ENCODE measurements around the gene ZSWIM1. TPM values are rescaled to one million over a fixed set of nuclear protein-coding genes. Genes with fewer than 3 reads are reported as not detected.
"Not testable (repeated sequence)": the region's sequence is repeated elsewhere in the genome, so short reads cannot be mapped to it uniquely, and the experiment has no call there.

The ZSWIM1 gene
- total and polyA plus RNA-seq, 3 experiments from 2014 or later = 2.1 to 12.3 (median 12.3) TPM

DNA sequence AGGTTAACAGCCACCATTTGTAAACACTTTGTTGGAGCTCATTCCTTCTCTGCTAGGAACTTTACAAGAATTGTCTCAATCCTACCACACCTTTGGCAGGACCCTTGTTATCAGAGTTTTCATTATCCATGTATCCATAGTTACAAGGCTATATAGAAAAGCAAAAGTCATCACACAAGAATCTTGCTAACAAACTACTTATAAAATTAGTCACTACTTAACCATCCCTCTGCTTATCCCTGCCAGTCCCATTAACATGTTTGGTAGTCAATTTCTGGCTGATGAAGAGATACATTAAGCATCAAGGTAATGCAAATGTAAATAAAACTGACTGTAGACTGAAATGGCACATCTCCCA, 13.2 kb upstream of the ZSWIM1 start:
- no peak for DNase-seq
- no peaks in the 10 kb centered on the region for H3K9me3 Mint-ChIP-seq
- no peaks in the 10 kb centered on the region for H3K27me3 Mint-ChIP-seq
- H3K4me1 ChIP-seq (ENCODE audit: insufficient read depth, low read length) = no peaks in the 10 kb centered on the region
- POLR2A ChIA-PET = interaction anchor here (0.8 kb wide), 1 partner anchor 12 kb away, joined by 3 read pairs; no protein-coding TSS in a partner anchor
- no peaks in the 10 kb centered on the region for H3K9me3 ChIP-seq (ENCODE audit: low read length)
- H3K4me3 Mint-ChIP-seq = no peak overlapping the region
- no peaks in the 10 kb centered on the region for H3K36me3 ChIP-seq (ENCODE audit: insufficient read depth, low read length)
- H3K36me3 Mint-ChIP-seq = peaks cover 0 to 8% (median 7%) of the 10 kb centered on the region in 3 donors
- no peak overlapping the region for H3K27ac ChIP-seq (ENCODE audit: low read depth, low read length)
- H3K27me3 ChIP-seq (ENCODE audit: insufficient read depth, low read length, poor library complexity, severe bottlenecking) = no peaks in the 10 kb centered on the region
- no peak overlapping the region for H3K4me3 ChIP-seq (ENCODE audit: low read length)
- CTCF ChIA-PET = interaction anchor here (1.0 to 1.1 kb wide), 2 partner anchors 25 to 43 kb away, joined by 3 to 4 read pairs; no protein-coding TSS in a partner anchor
- H3K4me1 Mint-ChIP-seq = no peaks in the 10 kb centered on the region
- H3K27ac Mint-ChIP-seq = no peak overlapping the region

DNA sequence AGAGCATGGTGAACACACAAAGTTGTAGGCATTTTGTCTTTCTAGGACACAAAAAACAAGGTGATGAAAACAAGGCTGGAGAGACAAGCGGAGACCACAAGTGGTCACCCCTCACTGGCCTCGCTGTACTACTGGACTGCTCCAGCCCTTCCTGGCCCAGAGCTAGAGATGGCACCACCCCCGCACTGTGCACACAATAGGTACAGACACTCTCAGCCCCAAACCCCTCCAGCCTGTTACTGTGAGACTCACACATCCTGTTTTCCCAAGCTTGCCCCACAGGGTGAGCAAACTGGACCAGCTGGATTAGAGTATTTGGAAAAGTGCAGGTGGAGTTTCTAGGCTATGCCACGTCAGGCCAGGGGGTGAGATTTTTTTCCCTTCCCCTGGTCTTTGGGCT, 8.4 kb upstream of the ZSWIM1 start:
- Mint-ChIP-seq H3K36me3 (peaks cover 0 to 20% (median 3%) of the 10 kb centered on the region in 3 donors), H3K4me1 (no peaks in the 10 kb centered on the region), H3K27ac (no peak overlapping the region), H3K27me3 (no peaks in the 10 kb centered on the region), H3K9me3 (no peaks in the 10 kb centered on the region), H3K4me3 (no peak overlapping the region)
- Histone ChIP-seq H3K4me1 (ENCODE audit: insufficient read depth, low read length) (no peaks in the 10 kb centered on the region), H3K27me3 (ENCODE audit: insufficient read depth, low read length, poor library complexity, severe bottlenecking) (no peaks in the 10 kb centered on the region), H3K36me3 (ENCODE audit: insufficient read depth, low read length) (peaks cover 3% of the 10 kb centered on the region), H3K27ac (ENCODE audit: low read depth, low read length) (no peak overlapping the region), H3K4me3 (ENCODE audit: low read length) (no peak overlapping the region), H3K9me3 (ENCODE audit: low read length) (no peaks in the 10 kb centered on the region)
- POLR2A ChIA-PET = interaction anchor here (1.0 kb wide), 1 partner anchor 8 kb away, joined by 4 read pairs; the partner anchor contains the start of gene ZSWIM1
- CTCF ChIA-PET = interaction anchor here (1.3 kb wide), 1 partner anchor 19 kb away, joined by 4 read pairs; the partner anchor contains the start of genes CTSA and NEURL2
- no peak for DNase-seq

DNA sequence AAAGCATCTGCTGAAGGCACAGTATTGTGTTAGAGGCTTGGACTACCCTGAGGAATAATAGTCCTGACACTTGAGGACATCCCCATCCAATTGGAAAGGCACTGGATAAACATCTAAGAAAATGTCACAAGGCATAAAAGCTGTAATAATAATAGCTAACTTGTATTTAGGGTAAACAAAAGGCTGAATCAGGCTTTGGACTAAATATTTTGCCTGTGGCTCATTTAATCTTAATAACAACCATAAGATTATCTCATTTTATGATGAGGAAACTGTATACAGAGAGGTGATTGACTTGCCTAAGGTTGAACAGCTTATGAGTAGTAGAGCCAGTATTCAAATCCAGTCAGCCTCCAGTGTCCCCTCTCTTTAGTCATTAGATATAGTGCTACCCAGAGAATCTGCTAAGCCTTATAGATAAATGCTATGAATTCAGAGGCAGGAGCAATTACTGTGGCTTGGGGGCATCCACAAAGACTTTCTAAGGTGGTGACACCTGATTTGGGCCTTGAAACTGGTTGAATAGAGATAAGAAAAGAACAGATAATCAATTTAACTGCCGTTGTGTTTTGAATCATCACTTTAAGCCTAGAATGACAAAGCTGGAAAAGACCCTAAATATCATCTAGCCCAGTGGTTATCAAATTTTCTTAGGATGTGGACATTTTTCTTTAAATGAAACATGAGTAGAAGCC, 7.5 kb upstream of the ZSWIM1 start:
- H3K27ac Mint-ChIP-seq = no peak overlapping the region
- no peak overlapping the region for H3K4me3 Mint-ChIP-seq
- ChIA-PET POLR2A (no interaction called here), CTCF (no interaction called here)
- peaks cover 0 to 22% (median 3%) of the 10 kb centered on the region in 3 donors for H3K36me3 Mint-ChIP-seq
- no peaks in the 10 kb centered on the region for H3K27me3 Mint-ChIP-seq
- no peaks in the 10 kb centered on the region for H3K4me1 Mint-ChIP-seq
- H3K4me3 ChIP-seq (ENCODE audit: low read length) = no peak overlapping the region
- no peaks in the 10 kb centered on the region for H3K9me3 ChIP-seq (ENCODE audit: low read length)
- DNase-seq = no peak
- H3K27ac ChIP-seq (ENCODE audit: low read depth, low read length) = no peak overlapping the region
- H3K9me3 Mint-ChIP-seq = no peaks in the 10 kb centered on the region
- no peaks in the 10 kb centered on the region for H3K27me3 ChIP-seq (ENCODE audit: insufficient read depth, low read length, poor library complexity, severe bottlenecking)
- no peaks in the 10 kb centered on the region for H3K4me1 ChIP-seq (ENCODE audit: insufficient read depth, low read length)
- peaks cover 8% of the 10 kb centered on the region for H3K36me3 ChIP-seq (ENCODE audit: insufficient read depth, low read length)

DNA sequence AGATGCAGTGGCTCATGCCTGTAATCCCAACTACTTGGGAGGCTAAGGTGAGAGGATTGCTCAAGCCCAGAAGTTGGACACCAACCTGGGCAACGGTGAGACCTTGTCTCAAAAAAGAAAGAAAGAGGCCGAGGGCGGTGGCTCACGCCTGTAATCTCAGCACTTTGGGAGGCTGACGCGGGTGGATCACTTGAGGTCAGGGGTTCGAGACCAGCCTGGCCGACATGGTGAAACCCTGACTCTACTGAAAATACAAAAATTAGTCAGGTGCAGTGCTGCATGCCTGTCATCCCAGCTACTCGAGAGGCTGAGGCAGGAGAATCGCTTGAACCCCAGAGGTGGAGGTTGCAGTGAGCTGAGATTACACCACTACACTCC, 6.9 kb upstream of the ZSWIM1 start:
- H3K27ac ChIP-seq (ENCODE audit: low read depth, low read length); H3K4me3 Mint-ChIP-seq; H3K4me3 ChIP-seq (ENCODE audit: low read length); POLR2A ChIA-PET; H3K4me1 Mint-ChIP-seq; CTCF ChIA-PET; H3K27me3 Mint-ChIP-seq; H3K36me3 ChIP-seq (ENCODE audit: insufficient read depth, low read length); H3K9me3 ChIP-seq (ENCODE audit: low read length); H3K27ac Mint-ChIP-seq; H3K27me3 ChIP-seq (ENCODE audit: insufficient read depth, low read length, poor library complexity, severe bottlenecking); DNase-seq; H3K9me3 Mint-ChIP-seq; H3K4me1 ChIP-seq (ENCODE audit: insufficient read depth, low read length): not testable (repeated sequence)
- H3K36me3 Mint-ChIP-seq = peaks cover 0 to 24% (median 3%) of the 10 kb centered on the region in 3 donors

DNA sequence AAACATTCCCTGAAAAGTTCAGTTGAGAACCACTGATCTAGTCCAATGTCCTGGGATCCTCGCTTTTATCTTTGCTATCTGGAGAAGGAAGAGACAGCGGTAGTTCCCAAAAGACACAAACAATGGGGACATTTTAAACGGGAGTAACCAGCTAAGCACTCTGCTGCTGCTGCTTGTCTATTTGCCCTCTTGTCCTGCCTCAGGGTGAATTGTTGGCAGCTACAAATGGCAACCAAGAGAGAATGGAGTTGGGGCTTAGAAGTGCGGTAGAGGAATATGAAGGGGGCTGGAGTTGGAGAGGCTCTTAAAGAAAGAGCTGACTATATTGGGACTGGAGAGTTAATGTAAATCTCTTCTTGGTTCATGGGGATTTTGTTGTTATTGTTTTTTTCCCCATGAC, 6.5 kb upstream of the ZSWIM1 start:
- DNase-seq = no peak
- Mint-ChIP-seq H3K4me1 (no peaks in the 10 kb centered on the region), H3K36me3 (peaks cover 0 to 24% (median 3%) of the 10 kb centered on the region in 3 donors), H3K9me3 (no peaks in the 10 kb centered on the region), H3K27ac (no peak overlapping the region), H3K27me3 (no peaks in the 10 kb centered on the region), H3K4me3 (no peak overlapping the region)
- Histone ChIP-seq H3K4me1 (ENCODE audit: insufficient read depth, low read length) (no peaks in the 10 kb centered on the region), H3K9me3 (ENCODE audit: low read length) (no peaks in the 10 kb centered on the region), H3K4me3 (ENCODE audit: low read length) (no peak overlapping the region), H3K27me3 (ENCODE audit: insufficient read depth, low read length, poor library complexity, severe bottlenecking) (no peaks in the 10 kb centered on the region), H3K27ac (ENCODE audit: low read depth, low read length) (no peak overlapping the region), H3K36me3 (ENCODE audit: insufficient read depth, low read length) (peaks cover 8% of the 10 kb centered on the region)
- POLR2A ChIA-PET = no interaction called here
- CTCF ChIA-PET = no interaction called here

DNA sequence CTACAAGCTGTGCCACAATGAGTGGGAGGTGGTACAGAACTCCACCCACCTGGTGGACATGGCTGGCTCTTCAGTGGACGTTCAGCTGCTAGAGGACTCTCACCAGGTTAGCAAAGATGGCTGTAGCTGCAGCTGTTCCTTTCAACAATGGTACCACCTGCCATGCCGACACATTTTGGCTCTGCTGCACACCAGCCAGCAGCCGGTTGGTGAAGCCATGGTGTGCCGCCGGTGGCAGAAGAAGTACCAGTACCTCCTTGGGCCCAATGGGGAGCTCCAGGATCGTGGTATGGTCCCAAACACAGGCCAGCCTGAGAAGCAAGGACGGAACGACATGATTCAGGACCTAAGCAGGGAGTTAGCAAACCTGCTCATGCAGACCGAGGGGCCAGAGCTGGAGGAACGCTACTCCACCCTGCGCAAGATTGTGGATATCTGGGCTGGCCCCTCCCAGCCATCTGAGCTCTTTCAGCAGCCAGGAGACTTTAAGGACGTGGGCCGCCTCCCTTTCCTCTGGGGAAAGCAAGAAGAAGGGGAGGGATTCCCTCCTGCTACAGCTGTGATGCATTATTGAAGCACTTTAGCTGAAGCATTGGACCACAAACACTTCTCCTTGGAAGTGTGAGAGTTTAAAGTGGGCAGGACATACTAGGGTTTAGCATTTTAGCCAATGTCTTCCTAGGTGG, 2.8 kb upstream of the ZSWIM1 start:
- Mint-ChIP-seq H3K4me3 (no peak overlapping the region), H3K4me1 (peaks cover 18 to 24% (median 24%) of the 10 kb centered on the region in 3 donors), H3K27ac (no peak overlapping the region), H3K27me3 (no peaks in the 10 kb centered on the region), H3K9me3 (no peaks in the 10 kb centered on the region), H3K36me3 (peaks cover 0 to 35% (median 0%) of the 10 kb centered on the region in 3 donors)
- peaks cover 8% of the 10 kb centered on the region for H3K36me3 ChIP-seq (ENCODE audit: insufficient read depth, low read length)
- ChIA-PET POLR2A (no interaction called here), CTCF (interaction anchor here (0.6 kb wide), 1 partner anchor 53 kb away, joined by 3 read pairs; no protein-coding TSS in a partner anchor)
- no peak overlapping the region for H3K4me3 ChIP-seq (ENCODE audit: low read length)
- H3K27ac ChIP-seq (ENCODE audit: low read depth, low read length) = no peak overlapping the region
- DNase-seq = no peak
- H3K9me3 ChIP-seq (ENCODE audit: low read length) = no peaks in the 10 kb centered on the region
- no peaks in the 10 kb centered on the region for H3K27me3 ChIP-seq (ENCODE audit: insufficient read depth, low read length, poor library complexity, severe bottlenecking)
- H3K4me1 ChIP-seq (ENCODE audit: insufficient read depth, low read length) = peaks cover 13% of the 10 kb centered on the region

DNA sequence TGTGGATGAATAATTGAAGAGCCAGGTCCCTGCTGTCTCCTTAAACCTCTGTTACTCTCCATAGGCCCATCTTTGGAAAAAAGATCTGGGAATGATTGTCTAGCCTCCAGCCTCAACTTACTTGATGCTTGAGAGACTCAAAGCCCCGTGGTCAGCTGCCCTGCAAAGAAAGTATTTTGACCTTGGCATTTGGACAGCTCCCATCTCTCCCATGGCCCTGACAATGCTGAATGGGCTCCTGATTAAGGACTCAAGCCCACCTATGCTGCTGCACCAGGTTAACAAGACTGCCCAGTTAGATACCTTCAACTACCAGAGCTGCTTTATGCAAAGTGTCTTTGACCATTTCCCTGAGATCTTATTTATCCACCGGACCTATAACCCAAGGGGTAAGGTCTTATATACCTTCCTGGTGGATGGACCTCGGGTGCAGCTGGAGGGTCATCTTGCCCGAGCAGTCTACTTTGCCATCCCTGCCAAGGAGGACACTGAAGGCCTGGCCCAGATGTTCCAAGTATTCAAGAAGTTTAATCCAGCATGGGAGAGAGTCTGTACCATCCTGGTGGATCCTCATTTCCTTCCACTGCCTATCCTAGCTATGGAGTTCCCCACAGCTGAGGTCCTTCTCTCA, 1.6 kb downstream of the ZSWIM1 start:
- peak overlapping the region; percentile 40 to 91 (median 73) for H3K27ac Mint-ChIP-seq
- H3K9me3 Mint-ChIP-seq = no peaks in the 10 kb centered on the region
- peaks cover 11% of the 10 kb centered on the region for H3K36me3 ChIP-seq (ENCODE audit: insufficient read depth, low read length)
- ChIA-PET CTCF (interaction anchor here (1.5 to 3.0 kb wide), 3 partner anchors 8 to 26 kb away, joined by 3 to 10 read pairs (median 8); partner anchors contain the start of genes ACOT8, CTSA, NEURL2 and ZSWIM3), POLR2A (interaction anchor here (2.8 to 3.1 kb wide), 2 partner anchors 8 to 52 kb away, joined by 16 to 47 read pairs; partner anchors contain the start of genes CTSA, NEURL2 and PCIF1)
- H3K4me1 Mint-ChIP-seq = peaks cover 30 to 43% (median 42%) of the 10 kb centered on the region in 3 donors
- no peaks in the 10 kb centered on the region for H3K9me3 ChIP-seq (ENCODE audit: low read length)
- no peak overlapping the region for H3K4me3 ChIP-seq (ENCODE audit: low read length)
- H3K4me1 ChIP-seq (ENCODE audit: insufficient read depth, low read length) = peaks cover 19% of the 10 kb centered on the region
- no peak overlapping the region for H3K27ac ChIP-seq (ENCODE audit: low read depth, low read length)
- H3K27me3 Mint-ChIP-seq = no peaks in the 10 kb centered on the region
- DNase-seq = no peak
- H3K4me3 Mint-ChIP-seq = peak overlapping the region; percentile 23 to 78 (median 54)
- H3K36me3 Mint-ChIP-seq = peaks cover 0 to 37% (median 2%) of the 10 kb centered on the region in 3 donors
- H3K27me3 ChIP-seq (ENCODE audit: insufficient read depth, low read length, poor library complexity, severe bottlenecking) = no peaks in the 10 kb centered on the region
